Adrenal gland (tissue), 19 donors: ENCODE results near the gene HOXA9. TPM values are rescaled to one million over a fixed set of nuclear protein-coding genes. Genes with fewer than 3 reads are reported as not detected.

Experiments used
- DNase-seq, 7 donors: peaks; one replicate each; pipeline ENCODE4 v3.0.0-alpha.2; 2019 to 2020
- H3K27ac ChIP-seq, 5 donors: fragments of 200-600 bp; sonication (generic) in 4 of 5; 1 replicate in 3 of 5; 2 replicates in 2 of 5; pipeline versions ENCODE4 v1.5.1 to v1.8.0; 2016 to 2020; ENCODE audit warnings: mild to moderate bottlenecking in 1 of 5
- H3K27me3 ChIP-seq: fragments of 200-600 bp; 2 replicates; pipeline ENCODE4 v1.8.0; 2021
- H3K36me3 ChIP-seq, 2 donors: fragments of 200-600 bp; replicated peaks in 1 of 2; 1 replicate in 1 of 2; 2 replicates in 1 of 2; pipeline versions ENCODE4 v1.5.1 to v1.8.0; 2018 to 2022
- H3K4me1 ChIP-seq, 2 donors: fragments of 200-600 bp; replicated peaks in 1 of 2; 1 replicate in 1 of 2; 2 replicates in 1 of 2; pipeline versions ENCODE4 v1.5.1 to v1.8.0; 2018 to 2021
- H3K4me3 ChIP-seq, 4 donors: fragments of 200-600 bp; sonication (generic) in 3 of 4; one replicate each; pipeline ENCODE4 v1.5.1; 2016 to 2018
- H3K9me3 ChIP-seq, 3 donors: fragments of 200-600 bp; sonication (generic) in 1 of 3; replicated peaks in 1 of 3; 1 replicate in 2 of 3; 2 replicates in 1 of 3; pipeline versions ENCODE4 v1.5.1 to v1.8.0; 2016 to 2021
- POLR2A ChIP-seq, 2 donors: fragments of 450-650 bp; IDR thresholded peaks; one replicate each; pipeline ENCODE4 v1.6.1; 2017; ENCODE audit warnings: antibody characterized with exemption in 2 of 2, mild to moderate bottlenecking in 2 of 2, moderate library complexity in 1 of 2
- WGBS, 4 donors: extraction: QIAGEN DNeasy Blood & Tissue Kit in 2 of 4; methylation state at CpG; one replicate each; pipeline versions ENCODE4 v1.1.5 to v1.1.7; 2013 to 2017; 5-methylcytosine and 5-hydroxymethylcytosine counted together
- intact Hi-C, 2 donors: fragments of 100-400 bp; cut with DNase I; formaldehyde crosslinking; loops; one replicate each; pipeline versions ENCODE4 v1.14.1 to v1.15.0; 2022 to 2023
- long read RNA-seq, 10 donors: library from polyadenylated mRNA in 3 of 10; unstranded in 2 of 10; stranded (forward) in 1 of 10; transcript quantifications; one replicate each; pipeline ENCODE4 v2.0.0 and lab custom pipeline, GENCODE V29; 2021 to 2026
- polyA plus RNA-seq, 3 donors: library from polyadenylated mRNA; stranded (reverse); fragments of 200-250 nt in 2 of 3; fragments of 350-450 nt in 1 of 3; fragmentation: Illumina TruSeq in 1 of 3; extraction: RNeasy Lipid Tissue Mini Kit (QIAGEN cat#74804) in 1 of 3; gene quantifications; one replicate each; pipeline ENCODE4 v1.2.3, GENCODE V29; 2013 to 2014
- total RNA-seq, 9 donors: library from RNA; depleted of rRNA in 4 of 9; stranded (reverse); fragments of >200 nt in 4 of 9; fragments of 120-200 nt in 1 of 9; fragmentation: NEBNext Ultra II Directional in 1 of 9; extraction: Animal tissue kit (Norgen Biotek cat#: 25700) in 1 of 9; gene quantifications; one replicate each; pipeline versions ENCODE4 v1.1.0 to v1.2.4, GENCODE V29; 2013 to 2023
- TF ChIP-seq, protein P1 (sequence below), 6 experiments: fragments of 450-650 bp in 4 of 6; fragments of 200-600 bp in 2 of 6; sonication (generic) in 1 of 6; IDR thresholded peaks; 1 replicate in 5 of 6; 2 replicates in 1 of 6; pipeline versions ENCODE4 v1.5.1 to v1.8.0; 2016 to 2021; ENCODE audit warnings: antibody characterized with exemption in 6 of 6, mild to moderate bottlenecking in 2 of 6, moderate library complexity in 1 of 6
- donor health status: healthy with polysubstance abuse.
- donor health status: Bipolar disorder and iron deficiency.
- donor health status: DM: yes; HTN: yes; CAD: no.
- donor health status: DM: no; HTN: no; CAD: no.
- donor health status: DM: no; HTN: no; CAD: no.
- donor health status: DM: yes; HTN: yes; CAD: no.

The HOXA9 gene
- 10 to 100 TPM in 6 of 9 donors, 1 to 10 TPM in 3; 2.6 to 20.1 (median 12.4) TPM for total RNA-seq
- polyA plus RNA-seq: 10 to 100 TPM in 1 of 3 donors, 1 to 10 TPM in 2; 2.7 to 26.7 (median 4.4) TPM
- long read RNA-seq, donor 1: 0 reads
- long read RNA-seq, donor 2, partial matches to known transcripts: 0 of 1 reads
- long read RNA-seq, donor 2, other reads (novel, unspliced or antisense): 0 of 1 reads
- long read RNA-seq, donor 3, partial matches to known transcripts: 0 of 1 reads
- long read RNA-seq, donor 3, other reads (novel, unspliced or antisense): 0 of 1 reads
- long read RNA-seq, donor 4, transcript HOXA9-202 (3 exons, 797 nt): major isoform, 5 of 5 reads
- long read RNA-seq, donor 4, partial matches to known transcripts: 0 of 5 reads
- long read RNA-seq, donor 4, other reads (novel, unspliced or antisense): 0 of 5 reads
- long read RNA-seq, donor 5, transcript HOXA9-202 (3 exons, 797 nt): major isoform, 13 of 16 reads
- long read RNA-seq, donor 5, partial matches to known transcripts: 1 of 16 reads
- long read RNA-seq, donor 5, other reads (novel, unspliced or antisense): 0 of 16 reads
- long read RNA-seq, donor 6: 0 reads
- long read RNA-seq, donor 7: 0 reads
- long read RNA-seq, donor 8, partial matches to known transcripts: 0 of 1 reads
- long read RNA-seq, donor 8, other reads (novel, unspliced or antisense): 0 of 1 reads
- long read RNA-seq, donor 9: 0 reads
- long read RNA-seq, donor 10, partial matches to known transcripts: 0 of 2 reads
- long read RNA-seq, donor 10, other reads (novel, unspliced or antisense): 0 of 2 reads

DNA sequence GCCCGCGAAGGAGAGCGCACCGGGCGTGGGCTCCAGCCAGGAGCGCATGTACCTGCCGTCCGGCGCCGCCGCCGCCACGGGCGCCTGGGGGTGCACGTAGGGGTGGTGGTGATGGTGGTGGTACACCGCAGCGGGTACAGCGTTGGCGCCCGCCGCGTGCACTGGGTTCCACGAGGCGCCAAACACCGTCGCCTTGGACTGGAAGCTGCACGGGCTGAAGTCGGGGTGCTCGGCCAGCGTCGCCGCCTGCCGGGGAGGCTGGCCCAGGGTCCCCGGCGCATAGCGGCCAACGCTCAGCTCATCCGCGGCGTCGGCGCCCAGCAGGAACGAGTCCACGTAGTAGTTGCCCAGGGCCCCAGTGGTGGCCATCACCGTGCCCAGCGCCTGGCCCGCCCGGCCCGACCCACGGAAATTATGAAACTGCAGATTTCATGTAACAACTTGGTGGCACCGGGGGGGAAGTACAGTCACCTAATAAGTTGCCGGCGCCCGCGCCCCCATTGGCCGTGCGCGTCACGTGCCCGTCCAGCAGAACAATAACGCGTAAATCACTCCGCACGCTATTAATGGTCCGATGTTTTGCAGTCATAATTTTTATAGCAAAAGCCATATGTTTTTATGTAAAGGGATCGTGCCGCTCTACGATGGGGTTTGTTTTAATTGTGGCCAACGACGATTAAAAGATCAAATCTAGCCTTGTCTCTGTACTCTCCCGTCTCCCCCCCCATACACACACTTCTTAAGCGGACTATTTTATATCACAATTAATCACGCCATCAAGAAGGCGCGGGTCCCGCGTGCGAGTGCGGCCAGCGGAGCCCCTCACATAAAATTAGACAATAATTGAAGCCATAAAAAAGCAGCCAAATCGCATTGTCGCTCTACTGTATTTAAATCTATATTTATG lies at the start of gene HOXA9:
TSS of gene HOXA9 (minus strand) at position 449 of the 907 bp plus-strand sequence. CDS start at position 369, 80 bp downstream.
- Histone ChIP-seq H3K4me3 (peak within 1 kb of the TSS in 2 of 4 donors; percentile 43 to 60), H3K4me1 (peaks cover 3 to 21% of the 10 kb centered on the region in 2 donors), H3K9me3 (no peaks in the 10 kb centered on the region), H3K36me3 (no peaks in the 10 kb centered on the region), H3K27me3 (peaks cover 51% of the 10 kb centered on the region), H3K27ac (peak within 1 kb of the TSS in 4 of 5 donors; percentile 5 to 74 (median 62))
- intact Hi-C loops: loop anchor here (10.0 kb wide), 3 partner anchors 791 to 1281 kb away; no protein-coding TSS in a partner anchor
- DNase-seq: peak; percentile 82 to 92 (median 87)
- TF ChIP-seq, protein P1, sequence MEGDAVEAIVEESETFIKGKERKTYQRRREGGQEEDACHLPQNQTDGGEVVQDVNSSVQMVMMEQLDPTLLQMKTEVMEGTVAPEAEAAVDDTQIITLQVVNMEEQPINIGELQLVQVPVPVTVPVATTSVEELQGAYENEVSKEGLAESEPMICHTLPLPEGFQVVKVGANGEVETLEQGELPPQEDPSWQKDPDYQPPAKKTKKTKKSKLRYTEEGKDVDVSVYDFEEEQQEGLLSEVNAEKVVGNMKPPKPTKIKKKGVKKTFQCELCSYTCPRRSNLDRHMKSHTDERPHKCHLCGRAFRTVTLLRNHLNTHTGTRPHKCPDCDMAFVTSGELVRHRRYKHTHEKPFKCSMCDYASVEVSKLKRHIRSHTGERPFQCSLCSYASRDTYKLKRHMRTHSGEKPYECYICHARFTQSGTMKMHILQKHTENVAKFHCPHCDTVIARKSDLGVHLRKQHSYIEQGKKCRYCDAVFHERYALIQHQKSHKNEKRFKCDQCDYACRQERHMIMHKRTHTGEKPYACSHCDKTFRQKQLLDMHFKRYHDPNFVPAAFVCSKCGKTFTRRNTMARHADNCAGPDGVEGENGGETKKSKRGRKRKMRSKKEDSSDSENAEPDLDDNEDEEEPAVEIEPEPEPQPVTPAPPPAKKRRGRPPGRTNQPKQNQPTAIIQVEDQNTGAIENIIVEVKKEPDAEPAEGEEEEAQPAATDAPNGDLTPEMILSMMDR (IDR thresholded peaks at IDR 0.05): no peak
- peak in 1 of 2 donors; percentile 59 for TF ChIP-seq POLR2A (IDR thresholded peaks at IDR 0.05)
- 3 to 6% (median 5%) methylated on average over 28 to 82 of the region's 82 CpGs for WGBS, 4 donors

DNA sequence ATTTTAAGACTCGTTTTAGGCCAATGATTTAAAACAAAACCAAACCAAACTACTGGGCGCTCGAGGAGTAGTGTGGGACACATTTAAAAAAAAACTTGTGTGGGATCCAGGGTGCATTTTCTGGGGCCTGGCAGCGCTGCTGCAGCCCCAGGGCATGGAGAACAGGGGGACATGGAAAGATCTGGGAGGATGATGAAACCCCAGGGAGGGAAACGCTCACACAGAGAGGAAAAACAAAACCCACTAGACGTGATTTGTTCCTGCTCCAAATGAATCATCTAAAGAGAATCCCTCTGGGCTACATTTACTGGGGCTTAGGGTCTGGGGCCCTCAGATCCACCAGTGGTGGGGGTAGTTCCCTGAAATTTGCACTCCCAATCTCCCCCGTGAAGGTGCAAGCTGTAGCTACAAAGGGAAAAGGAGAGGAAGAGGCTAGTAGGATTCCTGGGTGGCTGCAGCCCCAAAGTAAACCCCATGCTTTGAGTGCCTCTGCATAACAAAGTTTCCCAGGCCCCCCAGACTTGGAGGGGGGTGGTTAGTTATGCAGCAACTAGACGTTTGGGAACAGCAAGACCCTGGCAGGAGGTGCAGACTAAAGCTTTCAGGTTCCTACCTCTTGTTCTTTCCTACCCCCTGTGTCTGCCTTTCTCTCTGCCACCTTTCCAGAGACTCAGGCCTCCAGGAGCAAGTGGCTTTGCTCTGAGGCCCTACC lies 49.1 kb upstream of the HOXA9 start:
- no peak for TF ChIP-seq POLR2A (IDR thresholded peaks at IDR 0.05)
- TF ChIP-seq, protein P1 (IDR thresholded peaks at IDR 0.05): no peak
- Histone ChIP-seq H3K27ac (no peak overlapping the region), H3K4me1 (peaks cover 0 to 4% of the 10 kb centered on the region in 2 donors), H3K27me3 (peaks cover 56% of the 10 kb centered on the region), H3K36me3 (no peaks in the 10 kb centered on the region), H3K4me3 (no peak overlapping the region), H3K9me3 (no peaks in the 10 kb centered on the region)
- WGBS, 4 donors: 65 to 80% (median 79%) methylated on average over 8 of the region's 8 CpGs
- no peak for DNase-seq
- intact Hi-C loops: loop anchor here in 1 of 2 donors (10.0 kb wide), 1 partner anchor 380 kb away; no protein-coding TSS in a partner anchor

DNA sequence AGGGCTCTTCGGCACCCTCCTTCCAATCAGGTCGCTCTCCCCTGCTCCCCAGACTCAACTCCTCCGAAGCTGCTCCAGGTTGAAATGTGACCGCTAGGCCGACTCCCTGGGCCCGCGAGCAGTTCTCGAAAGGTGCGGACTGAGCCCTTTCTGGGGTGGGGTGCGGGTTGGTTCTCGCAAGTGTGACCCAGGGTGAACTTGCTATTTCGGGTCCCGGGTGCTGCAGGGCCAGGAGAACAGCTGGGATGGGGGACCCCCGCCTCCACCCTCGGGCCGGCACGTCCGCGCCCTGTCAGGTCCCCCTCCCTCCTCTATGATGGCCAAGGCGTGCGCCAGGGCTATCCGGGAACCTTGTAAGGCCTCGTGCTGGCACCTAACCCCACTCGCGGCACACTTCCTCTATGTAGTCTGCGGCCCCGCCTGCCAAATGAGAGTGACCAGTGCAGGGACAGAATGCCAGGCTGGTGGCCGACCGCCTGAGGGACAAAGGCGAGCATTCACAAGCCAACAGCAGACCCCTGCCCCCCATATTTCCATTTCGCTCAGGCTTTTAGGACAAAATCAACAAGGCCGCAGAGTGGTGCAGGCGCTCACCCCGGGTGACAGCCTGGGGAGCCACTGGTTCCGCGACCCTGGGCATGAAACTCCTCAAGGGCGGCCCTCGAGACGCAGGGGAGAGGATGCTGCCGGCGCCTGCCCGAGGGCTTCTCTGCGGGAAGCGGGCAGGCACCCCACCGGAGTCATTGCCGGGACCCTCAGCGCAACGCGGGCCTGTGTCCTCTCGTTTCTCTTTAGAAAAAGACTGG lies 48.3 kb upstream of the HOXA9 start:
- H3K9me3 ChIP-seq: no peaks in the 10 kb centered on the region
- intact Hi-C loops: loop anchor here in 1 of 2 donors (10.0 kb wide), 1 partner anchor 381 kb away; no protein-coding TSS in a partner anchor
- H3K4me3 ChIP-seq: no peak overlapping the region
- 52 to 70% (median 55%) methylated on average over 19 to 50 of the region's 50 CpGs for WGBS, 4 donors
- H3K27ac ChIP-seq: no peak overlapping the region
- peaks cover 48% of the 10 kb centered on the region for H3K27me3 ChIP-seq
- no peak for TF ChIP-seq POLR2A (IDR thresholded peaks at IDR 0.05)
- no peaks in the 10 kb centered on the region for H3K36me3 ChIP-seq
- DNase-seq: no peak
- H3K4me1 ChIP-seq: peaks cover 0 to 4% of the 10 kb centered on the region in 2 donors
